HG02981 (cell line): ENCODE measurements around the gene RAB17.

Experiments
- ATAC-seq: cut with Tn5 transposase; IDR thresholded peaks from one replicate; pipeline ENCODE4 v1.9.1; 2021; ENCODE audit warnings: mild to moderate bottlenecking, moderate library complexity; ENCODE audit not compliant: unreplicated experiment

Gene RAB17

DNA sequence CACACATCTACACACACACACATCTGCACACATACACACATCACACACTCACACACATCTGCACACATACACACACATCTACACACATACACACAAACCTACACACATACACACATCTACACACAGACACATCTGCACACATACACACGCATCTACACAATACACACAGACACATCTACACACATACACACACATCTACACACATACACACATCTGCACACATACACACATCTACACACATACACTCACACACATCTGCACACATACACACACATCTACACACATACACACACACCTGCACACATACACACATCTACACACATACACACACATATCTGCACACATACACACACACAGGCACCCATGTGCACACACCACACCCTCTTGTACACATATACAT lies 24.6 kb downstream of the RAB17 start:
- no peak for ATAC-seq

DNA sequence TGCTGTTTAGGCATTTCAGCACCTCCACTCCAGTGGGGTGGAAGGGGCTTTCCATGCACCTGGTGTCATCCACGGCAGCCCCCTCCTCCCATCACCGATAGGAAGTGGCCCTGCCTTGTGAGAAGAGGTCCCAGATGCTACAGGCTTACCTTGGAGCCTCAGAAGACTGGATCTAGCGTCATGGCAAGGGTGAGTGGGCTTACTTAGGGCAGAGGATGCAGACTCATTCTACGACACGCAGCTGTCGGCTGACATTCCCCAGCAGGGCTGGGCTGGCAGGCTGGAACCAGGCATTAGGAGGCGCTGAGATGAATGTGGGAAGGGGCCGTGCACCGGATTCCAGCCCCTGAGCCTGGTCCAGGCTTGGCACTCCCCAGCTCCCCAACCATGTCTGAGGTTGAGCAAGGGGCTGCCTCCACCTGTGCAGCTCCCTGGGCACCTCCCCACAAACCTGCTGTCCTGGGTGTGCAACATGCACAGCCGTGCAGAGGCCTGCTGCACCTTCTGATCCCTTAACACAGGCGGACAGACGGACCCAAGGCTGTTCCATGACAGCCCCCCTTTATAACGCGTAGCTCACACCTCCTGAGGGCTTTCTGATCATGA lies 25.9 kb downstream of the RAB17 start:
- ATAC-seq: no peak

DNA sequence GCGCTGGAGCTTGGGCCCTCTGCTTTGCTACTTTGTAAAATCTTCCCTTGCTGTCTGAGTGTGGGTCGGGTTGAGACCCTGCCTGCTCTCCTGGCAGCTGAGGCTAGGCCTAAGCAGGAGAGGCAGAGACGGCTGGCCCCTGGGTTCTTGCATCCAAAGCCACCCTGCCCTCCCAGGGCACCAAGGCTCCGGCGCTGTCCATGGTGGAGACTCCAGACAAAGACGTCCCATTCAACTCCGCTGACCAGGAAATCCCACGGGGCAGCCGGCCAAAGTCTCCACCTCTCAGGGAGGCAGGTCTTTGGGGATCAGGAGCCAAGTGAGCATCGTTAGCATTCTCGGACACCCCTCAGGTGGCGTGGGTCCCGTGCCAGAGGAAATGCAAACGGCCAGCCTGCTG lies 26.7 kb downstream of the RAB17 start:
- ATAC-seq: no peak

DNA sequence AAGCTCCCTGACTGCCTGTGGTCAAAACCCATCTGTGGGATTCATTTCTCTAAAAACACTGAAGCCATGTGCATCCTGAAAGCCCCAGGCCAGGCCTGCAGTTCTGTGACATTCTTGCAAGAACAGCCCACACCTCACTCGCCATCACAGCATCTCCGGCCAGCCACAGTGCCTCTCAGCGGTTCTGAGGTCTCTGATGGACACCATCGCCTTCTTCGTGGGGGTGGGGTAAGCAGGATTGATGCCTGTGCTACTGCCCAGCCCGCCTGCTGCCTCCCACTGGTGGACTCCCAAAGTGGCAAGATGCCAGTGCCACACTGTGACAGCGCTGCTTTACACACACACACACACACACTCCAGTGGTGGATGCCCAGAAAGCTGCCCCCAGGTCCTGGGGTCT lies 29.3 kb downstream of the RAB17 start:
- no peak for ATAC-seq

DNA sequence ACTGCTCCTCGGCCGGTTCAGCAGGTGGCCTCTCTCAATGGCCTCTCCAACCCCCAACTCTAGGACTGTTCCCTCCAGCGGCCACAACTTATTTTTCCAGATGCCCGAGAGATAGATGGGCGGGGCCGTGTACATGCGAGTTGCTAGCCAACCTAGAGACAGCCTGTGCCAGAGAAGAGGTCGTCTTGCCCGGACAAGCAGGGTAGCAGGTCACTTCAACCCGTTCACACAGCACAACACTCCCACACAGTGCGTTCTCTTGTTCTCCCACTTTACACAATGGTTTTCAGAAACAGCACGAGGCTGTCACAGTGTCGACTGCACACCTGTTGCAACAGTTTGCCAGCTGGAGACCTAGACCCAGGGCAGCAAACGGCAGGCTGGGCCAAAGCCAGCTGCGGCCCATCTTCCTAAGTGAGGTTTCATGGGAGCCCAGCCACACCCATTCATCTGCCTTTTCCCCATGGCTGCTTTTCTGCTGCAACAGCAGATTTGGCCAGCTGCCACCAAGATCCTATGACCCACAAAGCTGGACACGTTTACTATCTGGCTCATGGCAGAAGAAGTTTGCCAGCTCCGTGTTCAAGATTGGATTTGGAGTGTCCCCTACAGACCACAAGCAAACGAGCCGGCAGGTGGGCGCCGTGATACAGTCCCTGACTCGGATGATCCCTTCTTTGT lies 31.4 kb downstream of the RAB17 start:
- ATAC-seq: no peak

DNA sequence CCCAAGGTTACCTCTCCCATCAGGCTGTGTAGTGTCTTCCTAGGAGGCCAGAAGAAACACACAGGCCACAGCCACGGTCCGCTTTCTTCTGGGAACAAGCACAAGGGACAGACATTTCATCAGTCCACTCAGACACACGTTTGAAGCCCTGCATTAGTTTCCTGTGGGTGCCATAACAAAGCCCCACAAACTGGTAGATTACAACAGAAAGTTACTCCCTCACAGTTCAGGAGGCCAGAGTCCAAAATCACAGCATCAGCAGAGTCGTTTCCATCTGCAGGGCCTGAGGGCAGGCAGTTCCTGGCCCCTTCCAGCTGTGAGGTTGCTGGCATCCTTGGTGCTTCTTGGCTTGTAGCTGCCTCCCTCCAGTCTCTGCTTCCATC lies 32.9 kb downstream of the RAB17 start:
- peak; percentile 17 for ATAC-seq

DNA sequence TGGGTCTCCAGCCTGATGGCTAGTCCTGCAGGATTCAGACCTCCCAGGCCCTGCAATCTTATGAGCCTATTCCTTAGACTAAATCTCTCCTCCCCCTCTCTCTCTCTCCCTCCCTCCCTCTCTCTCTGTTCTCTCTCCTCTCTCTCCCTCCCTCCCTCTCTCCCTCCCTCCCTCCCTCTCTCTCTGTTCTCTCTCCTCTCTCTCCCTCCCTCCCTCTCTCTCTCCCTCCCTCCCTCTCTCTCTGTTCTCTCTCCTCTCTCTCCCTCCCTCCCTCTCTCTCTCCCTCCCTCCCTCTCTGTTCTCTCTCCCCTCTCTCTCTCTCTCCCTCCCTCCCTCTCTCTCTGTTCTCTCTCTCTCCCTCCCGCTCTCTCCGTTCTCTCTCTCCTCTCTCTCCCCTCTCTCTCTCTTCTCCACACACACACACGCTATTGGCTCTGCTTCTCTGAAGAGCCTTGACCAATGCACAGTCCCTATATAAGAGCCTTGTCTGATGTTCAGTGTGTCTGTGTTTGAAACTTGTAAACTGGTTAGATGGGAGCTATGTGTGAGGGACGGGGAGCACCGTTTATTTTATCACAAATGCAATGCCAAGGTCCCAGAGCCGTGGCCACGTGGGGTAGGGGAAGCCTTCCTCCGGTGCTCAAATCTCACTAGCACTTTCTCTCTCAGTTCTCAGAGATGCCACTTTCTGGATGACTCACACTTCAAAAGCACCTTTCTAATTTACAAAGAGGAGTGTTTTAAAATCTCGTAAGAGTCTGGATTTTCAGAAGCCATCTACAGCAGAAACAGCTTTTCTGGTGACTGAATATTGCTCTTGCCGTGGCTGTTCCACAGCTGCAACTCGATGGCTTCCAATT lies 33.5 kb downstream of the RAB17 start:
- ATAC-seq: peak; percentile 87

DNA sequence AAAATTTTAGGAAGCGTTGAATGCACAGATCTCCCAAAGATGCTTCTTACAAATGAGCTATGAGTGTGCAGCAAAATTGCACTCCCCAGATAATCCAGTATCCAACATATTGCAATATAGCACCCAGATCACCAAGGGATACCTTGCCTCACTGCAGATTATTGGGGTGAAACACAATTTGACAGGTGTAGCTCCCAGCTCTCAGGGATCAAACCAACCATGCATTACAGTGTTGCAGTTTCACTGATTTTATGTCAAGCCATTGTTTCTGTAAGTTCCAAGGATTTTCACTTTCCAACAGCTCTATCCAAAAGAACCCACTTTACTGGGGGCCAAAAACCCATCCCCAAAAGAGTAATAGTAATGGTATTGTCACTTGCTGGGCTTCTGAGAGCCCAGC lies 35.0 kb downstream of the RAB17 start:
- ATAC-seq: no peak

DNA sequence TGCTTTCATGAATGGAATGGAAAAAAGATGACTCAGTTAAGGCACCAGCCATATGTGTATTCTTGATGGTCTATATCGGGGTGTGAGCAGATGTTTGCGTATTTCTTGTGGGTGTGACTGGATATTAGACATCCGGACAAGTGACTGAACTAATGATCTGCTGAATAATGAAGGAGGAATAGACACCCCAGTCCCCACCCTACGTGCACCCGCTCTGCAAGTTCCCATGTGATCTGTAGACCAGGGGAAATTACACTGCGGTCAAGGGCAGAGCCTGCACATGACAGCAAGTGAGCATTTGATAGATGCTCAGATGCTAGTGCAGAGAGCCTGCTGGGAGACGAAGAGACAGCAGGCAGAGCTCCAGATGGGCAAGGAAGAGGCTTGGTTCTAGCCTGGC lies 36.6 kb downstream of the RAB17 start:
- no peak for ATAC-seq

DNA sequence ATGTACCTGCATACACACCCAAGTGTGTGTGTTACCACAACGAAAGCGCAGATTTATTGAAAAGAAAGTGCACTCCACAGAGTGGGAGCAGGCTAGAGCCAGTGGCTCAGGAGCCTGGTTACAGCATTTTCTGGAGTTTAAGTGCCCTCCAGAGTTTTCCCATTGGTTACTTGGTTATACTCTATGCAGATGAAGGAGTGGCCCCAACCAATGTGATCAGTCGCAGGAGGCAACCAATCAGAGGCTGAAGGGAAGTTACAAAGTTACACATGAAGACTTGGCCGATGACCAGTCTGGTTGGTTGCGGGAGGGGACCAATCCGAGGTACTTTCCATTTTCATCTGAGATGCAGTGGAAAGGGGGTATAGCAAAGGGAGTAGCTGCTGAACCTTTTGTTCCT lies 37.6 kb downstream of the RAB17 start:
- no peak for ATAC-seq

DNA sequence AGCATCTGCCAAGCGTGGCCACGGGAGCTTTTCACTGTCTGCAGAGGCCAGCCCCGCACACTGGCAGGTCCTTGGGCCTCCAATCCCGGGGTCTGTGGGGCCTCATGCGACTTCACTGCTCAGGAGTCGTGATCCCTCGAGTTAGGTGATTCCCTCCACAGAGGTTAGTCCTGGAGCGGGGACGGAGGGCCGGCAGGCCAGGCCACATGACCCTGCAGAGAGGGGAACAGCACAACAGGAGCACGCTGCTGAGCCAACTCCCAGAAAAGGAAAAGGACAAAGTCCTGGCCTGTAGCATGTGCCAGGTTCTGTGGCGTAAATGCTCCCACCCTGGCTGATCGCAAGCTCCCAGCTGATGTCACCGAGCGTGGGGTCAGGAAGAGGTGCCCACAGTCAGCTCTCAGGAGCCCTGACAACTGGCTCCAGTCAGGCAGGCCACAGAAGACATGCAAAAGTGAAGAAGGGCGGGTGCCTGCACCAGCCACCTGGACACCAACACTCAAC lies 39.4 kb downstream of the RAB17 start:
- ATAC-seq: no peak

DNA sequence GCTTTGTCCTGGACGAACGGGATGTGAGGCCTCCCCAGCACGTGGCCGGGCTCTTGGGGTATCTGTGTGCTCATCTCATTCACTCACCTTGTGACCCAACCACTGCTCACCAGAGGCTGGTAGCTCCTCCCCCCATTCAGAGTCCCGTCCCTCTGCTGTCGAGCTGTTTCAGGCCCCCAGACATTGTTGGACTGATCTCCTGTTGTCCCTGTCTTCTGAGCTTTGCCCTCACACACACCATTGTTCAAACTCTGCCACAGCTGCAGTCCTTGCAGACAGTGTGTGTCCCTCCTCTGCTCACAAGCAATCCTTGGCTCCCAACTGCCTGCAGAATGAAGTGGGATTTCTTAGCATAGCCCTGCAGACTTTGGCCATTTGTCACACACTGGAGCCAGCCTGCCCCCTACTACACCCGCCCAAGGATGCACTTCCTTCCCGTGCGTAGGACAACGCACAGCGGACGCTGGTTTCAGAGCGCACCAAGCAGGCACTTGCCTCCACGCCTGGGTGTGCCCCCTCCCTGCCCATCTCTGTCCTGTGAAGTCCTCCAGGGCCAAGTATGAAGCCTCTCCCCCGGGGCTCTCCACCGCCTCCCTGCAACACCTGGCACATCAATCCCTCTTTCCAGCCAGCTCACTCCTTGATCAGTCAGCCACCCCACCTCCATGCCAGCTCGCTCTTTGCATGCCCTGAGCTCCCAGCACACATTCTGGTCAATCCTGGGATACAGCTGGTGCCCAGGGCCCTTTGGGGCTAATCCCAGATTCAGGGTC lies 40.7 kb downstream of the RAB17 start:
- ATAC-seq: no peak

DNA sequence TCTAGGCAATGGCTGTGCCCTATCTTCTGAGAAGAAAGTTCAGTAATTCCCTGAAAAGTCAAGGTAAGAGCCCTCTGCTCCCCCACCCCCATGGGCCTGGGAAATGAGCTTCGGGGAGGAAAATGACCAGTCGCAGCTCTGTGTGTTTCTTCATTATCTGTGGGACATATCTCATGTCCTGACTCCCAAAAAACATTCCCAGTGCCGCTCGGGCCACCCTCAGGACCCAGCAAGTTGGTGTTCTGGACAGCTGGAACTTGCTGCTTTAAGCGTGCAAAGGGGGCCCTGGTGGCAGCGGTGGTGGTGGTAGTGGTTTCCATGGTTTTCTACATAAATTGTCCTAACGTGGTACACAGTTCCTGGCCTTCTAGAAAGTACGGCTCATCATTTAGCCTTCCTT lies 41.3 kb downstream of the RAB17 start:
- ATAC-seq: no peak

DNA sequence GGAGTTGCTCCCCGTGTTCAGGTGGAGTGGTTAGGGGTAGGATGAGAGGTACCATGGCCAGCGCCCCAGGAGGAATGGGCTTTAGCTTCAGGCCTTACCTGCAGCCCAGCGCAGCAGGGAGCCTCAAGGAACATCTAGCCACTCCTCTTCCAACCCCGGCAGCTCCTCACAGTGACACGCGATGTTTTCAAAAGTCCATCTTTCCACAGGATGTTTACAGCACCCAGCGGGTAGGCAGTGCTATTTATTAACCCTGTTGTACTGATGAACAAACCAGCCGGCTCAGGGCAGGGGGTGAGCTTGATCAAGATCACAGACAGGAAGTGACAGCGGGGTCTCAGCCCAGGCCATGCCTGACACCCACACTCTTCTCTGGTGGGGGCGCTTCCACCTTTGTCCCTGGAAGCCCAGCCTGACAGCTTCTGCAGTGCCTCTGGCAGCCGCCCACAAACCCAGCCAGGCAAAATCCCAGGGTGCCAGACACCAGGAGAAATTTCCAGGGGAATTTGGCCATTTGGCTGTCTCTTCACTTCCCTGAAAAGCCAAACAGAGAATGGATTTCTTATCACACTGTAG lies 42.6 kb downstream of the RAB17 start:
- ATAC-seq: no peak

DNA sequence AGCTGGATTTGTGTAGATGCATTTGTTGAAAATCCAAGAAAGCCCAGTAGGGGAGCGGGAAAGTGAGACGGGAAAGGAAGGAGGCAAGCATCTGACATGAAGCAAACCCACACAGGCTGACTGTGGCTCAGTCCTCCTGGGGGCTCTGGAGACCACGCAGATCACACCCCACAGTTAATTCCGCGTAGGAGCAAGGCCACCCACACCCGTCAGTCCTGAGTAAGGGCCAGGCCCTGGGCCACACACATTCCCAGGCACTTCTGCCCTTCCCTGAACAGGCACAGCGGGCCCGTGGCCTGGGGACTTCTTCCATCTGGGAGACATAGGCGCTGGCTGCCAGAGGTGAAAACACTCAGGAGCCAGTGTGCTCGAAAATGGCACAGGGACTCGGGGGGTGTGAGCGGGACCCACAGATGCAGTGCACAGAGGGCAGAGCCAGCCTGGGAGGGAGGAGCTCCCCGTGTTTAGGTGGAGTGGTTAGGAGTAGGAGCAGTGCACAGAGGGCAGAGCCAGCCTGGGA lies 43.6 kb downstream of the RAB17 start:
- no peak for ATAC-seq

DNA sequence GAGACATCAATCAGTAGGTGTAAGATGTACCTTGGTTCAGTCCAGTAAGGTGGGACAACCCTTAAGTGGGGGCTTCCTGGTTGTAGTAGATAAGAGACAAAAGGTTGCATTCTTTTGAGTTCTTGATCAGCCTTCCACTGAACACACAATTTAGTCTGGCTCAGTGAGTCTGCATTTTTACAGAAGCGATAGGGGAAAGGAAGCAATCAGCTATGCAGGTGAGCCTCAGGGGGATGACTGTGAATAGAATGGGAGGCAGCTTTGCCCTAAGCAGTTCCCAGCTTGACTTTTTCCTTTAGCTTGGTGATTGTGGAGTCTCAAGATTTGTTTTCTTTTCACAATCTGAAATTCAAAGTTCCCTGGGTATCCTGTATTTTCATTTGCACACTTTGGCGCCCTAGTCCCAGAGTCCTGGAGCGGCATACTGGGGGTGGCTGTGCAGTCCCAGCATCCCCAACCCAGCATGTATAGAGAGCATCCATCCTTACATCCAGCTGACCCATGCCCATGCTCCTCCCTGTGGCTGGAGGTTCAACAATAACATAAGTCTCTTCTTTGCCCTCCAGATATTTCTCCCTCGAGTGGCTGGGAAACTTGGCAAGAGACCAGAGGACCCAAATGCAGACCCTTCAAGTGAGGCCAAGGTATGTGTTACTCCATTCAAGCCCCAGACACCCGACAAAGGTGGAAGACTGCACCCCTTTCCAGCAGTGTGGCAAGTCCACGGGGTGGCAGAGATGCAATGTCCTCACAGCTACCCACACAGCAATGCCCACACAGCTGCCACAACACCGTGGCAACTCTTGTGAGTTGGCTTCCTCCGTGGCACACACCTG lies 44.3 kb downstream of the RAB17 start:
- no peak for ATAC-seq

DNA sequence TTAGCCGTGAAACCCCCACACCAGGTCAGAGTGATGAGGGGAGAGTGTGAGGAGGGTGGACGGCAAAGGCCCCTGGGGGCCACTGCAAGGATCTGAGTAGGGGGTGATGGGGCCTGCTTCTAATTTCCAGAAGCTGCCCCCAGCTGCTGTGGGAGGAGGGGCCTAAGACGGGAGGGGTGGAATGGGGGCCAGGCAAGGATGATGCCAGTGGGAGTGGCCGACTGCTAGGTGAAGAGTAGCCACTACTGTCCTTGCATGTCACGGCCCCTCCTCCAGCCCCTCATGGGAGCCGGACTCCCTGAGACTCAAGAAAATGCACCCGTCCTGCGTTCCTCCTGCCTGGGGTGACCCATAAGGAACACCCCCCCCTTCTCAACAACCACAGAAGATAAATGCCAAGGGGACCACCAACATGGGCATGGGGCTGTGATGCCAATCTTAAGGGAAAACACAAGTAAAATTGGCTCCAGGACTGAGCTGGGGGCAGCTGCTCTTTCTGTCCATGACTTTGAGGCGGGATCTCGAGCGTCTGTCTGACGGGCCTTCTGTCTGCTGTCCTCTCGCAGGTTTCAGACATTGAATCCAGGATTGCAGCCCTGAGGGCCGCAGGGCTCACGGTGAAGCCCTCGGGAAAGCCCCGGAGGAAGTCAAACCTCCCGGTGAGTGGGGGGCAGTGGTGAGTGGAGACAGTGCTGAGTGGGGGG lies 48.4 kb downstream of the RAB17 start:
- no peak for ATAC-seq

DNA sequence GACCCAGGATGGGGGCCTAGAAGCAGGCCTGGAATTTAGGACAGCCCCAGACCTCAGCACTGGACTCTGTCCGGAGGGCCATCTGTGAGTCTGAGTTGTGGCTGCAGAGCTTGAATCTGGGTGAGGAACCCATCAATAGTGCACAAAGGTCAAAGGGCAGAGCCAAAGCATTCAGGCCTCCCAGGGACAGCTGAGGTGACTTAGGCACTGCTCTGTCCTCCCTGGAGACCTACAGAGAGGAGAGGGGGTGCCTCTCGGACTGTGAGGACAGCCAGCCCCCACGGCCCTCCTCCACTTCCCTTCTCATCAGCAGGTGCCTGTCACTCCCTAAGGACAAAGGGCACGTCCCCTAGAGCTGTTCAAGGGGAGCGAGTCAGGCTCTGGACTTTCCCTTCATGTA lies 49.3 kb downstream of the RAB17 start:
- ATAC-seq: no peak

DNA sequence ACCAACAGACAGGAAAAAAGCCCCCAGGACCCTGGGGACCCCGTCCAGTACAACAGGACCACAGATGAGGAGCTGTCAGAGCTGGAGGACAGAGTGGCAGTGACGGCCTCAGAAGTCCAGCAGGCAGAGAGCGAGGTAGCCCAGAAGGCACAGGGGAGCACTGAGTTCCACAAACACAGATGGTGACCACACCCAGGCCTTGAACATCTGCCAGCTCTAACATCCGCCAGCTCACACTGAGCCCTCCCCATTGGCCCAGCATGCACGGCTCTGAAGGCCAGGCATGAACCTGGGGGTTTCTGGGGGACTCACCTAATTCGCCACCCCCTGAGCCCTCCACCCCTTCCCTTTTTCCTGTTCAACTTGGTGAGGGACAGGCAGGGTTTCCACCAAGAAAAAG lies 49.7 kb downstream of the RAB17 start:
- no peak for ATAC-seq
